Left forelimb (tissue), 1 donor: ENCODE measurements around the gene ARHGAP18.

ENCODE experiments used
- DNase-seq: peaks from one replicate; pipeline ENCODE4 v3.0.0-alpha.2; 2018; ENCODE audit warnings: low spot score

ARHGAP18 gene

DNA sequence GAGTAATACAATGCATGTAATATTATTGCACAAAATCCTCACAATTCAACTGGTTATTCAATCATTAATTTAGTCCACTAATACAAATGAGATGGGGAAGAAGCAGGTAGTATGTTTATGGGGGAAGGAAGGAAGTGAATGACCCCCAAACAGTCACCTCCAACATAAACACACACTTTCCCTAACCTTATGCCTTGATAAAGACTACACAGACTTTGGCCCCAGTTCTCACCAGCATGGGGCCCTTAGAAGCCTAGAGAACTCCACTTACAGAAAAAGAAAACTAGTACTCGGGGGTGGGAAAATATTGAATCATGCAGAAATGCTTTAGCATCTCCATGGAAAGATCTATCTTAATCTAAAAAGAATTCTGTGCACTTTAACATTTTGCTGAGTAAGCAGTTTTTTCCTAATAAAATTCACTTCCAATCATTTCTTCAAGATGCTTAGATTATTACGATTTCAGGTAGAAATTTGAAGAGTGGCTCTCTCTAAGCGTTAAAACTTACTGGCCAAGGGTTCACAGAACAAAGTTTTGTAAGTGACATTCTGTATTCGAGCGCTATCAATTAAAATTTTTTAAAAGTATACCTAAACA, 18.8 kb downstream of the ARHGAP18 start:
- DNase-seq: no peak

DNA sequence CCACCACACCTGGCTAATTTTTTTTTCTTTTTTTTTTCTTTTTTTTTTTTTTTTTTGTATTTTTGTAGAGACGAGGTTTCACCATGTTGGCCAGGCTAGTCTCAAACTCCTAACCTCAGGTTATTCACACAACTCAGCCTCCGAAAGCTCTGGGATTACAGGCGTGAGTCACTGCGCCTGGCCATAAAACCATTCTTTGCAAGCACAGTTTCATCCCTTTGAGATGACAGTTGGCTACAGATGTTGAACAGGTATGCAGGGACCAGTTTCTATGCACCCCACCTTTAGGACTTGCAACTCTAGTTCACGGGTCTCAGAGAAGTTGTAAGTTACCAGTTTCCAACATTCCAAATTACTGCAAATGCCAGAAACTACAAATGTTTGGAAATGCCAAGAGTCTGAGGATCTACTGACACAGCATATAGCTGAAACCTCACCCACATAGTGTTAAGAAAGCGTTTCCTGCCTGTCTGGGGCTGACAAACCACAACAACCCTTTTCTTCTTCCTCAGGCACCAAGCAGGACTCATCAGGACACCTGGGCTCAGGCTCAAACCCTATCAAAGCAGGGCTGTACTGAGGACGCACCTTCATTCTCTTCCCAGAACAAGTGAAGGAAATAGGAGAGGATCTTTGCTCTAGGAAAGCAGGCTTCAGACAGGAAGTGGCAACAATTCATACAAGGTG, 22.9 kb downstream of the ARHGAP18 start:
- DNase-seq: no peak

- no peak for DNase-seq
These were observed 24.3 kb downstream of the ARHGAP18 start for GRCh38 chr6:129685662-129686031.

GRCh38 chr6:129684903-129685661, 24.9 kb downstream of the ARHGAP18 start:
- no peak for DNase-seq

GRCh38 chr6:129684323-129684884, 25.6 kb downstream of the ARHGAP18 start:
- DNase-seq: no peak

DNA sequence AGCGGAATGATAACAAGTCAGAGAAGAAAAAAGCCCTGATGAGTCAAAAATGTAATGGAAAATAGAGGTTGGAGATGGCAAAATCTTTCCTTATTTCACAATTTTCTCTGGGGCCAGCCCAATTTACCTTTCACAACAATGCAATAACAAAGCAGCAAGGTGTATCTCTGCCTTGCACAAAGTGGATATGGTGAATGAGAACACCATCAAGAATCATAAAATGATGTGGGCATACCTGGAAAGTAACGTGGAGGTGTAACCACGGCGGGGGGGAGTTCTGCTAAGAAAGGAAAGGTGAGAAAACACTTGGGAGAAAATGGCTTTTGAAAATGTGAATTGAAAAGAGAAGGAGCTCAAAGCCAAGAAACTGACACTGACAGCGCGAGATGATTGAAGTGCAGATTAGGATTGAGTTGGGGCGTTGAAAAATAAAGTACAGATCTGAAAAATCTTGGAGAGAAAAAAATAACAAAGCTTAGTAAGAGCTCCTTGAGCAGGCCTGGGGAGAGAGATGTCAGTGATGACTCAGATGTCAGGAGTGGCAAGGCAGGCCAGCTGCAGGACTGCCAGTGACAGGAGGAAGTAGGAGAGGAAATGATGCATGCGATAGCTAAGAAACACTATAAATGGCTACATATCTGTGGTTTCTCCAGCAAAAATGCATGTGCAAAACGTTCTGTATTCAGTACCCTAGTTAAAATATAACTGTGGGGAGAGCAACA, 26.2 kb downstream of the ARHGAP18 start:
- no peak for DNase-seq

- DNase-seq: no peak
These were observed 28.1 kb downstream of the ARHGAP18 start for GRCh38 chr6:129681913-129682205.

GRCh38 chr6:129680633-129681032, 29.3 kb downstream of the ARHGAP18 start:
- DNase-seq: no peak

DNA sequence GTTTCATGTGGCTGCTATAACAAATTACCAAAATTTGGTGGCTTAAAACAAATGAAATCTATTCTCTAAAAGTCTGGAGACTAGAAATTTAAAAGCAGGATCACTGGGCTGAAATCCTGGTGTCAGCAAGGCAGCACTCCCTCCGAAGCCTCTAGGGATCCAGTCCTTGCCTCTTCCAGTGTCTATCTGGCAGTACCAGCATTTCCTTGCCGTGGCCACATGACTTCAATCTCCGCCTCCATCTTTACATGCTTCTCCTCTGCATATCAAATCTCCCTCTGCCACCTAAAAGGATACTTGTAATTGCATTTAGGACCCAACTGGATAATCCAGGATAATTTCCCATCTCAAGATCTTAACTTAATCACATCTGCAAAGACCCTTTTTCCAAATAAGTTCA, 30.2 kb downstream of the ARHGAP18 start:
- no peak for DNase-seq

DNA sequence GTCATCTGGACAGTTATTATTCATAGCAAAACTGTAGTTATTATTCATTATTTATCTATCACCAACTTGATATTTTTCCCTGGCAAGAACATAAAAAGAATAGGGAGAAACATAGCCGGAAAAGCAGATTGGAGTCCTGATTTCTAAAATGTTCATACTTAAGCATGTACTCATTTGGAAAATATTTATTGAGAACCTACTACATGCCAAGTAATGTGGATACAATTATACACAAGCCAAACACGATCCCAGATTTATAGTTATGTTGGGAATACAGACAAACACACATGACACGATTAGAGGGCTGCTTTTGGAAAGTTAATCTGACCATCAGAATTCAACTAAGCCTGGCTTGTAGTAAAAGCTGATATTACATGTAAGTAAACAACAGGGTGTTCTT, 30.7 kb downstream of the ARHGAP18 start:
- DNase-seq: no peak

GRCh38 chr6:129678463-129678862, 31.5 kb downstream of the ARHGAP18 start:
- no peak for DNase-seq

DNA sequence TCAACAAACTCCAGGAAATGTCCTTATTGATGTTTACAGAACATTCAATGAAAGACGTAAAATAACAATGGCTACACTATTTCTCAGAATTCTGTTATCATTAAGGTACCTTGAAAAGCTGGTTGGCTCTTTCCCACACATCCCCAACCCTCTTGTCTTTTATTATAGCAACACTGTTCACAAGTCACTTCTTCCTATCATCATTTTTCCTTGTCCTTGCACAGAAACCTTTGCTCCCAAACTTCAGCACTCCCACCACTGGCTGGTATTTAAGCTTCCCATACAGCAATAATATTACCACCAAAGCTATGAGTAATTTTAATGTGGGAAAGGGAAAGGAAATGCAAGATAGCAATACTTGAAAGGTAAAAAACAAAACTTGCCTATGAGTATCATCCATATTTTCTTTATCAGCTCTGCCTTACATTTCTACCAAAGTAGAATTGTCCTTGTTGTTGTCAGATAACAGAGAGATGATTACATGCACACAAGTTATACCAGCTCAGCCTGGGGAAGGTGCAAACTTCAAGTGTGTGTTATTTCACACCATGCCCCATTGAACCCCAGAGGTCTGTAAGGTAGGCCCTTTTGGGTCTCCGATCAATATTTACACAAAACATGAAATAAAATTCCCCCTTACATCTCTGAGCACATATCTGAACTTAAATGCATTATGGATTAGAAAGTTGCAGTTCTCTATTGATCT, 32.2 kb downstream of the ARHGAP18 start:
- no peak for DNase-seq

GRCh38 chr6:129675669-129676472, 34.1 kb downstream of the ARHGAP18 start:
- no peak for DNase-seq

GRCh38 chr6:129673748-129674147, 36.2 kb downstream of the ARHGAP18 start:
- DNase-seq: no peak

DNA sequence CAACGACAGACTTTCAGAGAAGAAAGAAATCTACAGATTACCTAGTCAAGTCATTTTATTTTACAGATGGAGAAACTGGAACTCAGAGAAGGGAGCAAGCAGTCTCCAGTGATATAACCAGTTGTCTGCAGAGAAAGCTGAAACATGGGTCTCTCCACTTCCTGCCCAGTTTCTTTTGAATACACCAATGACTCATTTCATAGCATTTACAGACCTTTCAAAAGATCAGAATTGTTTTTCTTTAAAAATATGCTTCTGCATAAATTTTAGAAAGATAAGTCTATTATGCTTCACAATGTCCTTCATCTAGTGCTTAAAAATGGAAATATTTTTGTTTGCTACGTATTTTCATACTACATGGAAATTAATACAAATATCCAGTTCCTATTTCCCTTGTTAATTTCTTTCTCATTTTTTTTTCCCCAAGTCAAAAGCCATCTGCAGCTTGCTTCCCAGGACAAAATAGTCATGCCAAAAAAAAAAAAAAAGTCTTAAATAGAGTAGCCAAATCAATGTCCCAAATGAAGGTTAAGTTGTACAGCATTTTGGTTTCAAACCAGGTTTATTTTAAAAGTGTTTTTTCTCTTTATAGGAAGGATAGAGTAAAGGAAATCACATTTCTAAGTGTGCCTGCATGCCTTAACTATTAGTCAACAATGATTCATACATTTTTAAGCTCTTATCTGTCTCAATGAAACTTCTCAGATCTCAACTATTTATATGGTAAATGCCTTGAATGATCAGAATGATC, 36.9 kb downstream of the ARHGAP18 start:
- no peak for DNase-seq

- DNase-seq: no peak
These were observed 37.7 kb downstream of the ARHGAP18 start for GRCh38 chr6:129672341-129672682.

DNA sequence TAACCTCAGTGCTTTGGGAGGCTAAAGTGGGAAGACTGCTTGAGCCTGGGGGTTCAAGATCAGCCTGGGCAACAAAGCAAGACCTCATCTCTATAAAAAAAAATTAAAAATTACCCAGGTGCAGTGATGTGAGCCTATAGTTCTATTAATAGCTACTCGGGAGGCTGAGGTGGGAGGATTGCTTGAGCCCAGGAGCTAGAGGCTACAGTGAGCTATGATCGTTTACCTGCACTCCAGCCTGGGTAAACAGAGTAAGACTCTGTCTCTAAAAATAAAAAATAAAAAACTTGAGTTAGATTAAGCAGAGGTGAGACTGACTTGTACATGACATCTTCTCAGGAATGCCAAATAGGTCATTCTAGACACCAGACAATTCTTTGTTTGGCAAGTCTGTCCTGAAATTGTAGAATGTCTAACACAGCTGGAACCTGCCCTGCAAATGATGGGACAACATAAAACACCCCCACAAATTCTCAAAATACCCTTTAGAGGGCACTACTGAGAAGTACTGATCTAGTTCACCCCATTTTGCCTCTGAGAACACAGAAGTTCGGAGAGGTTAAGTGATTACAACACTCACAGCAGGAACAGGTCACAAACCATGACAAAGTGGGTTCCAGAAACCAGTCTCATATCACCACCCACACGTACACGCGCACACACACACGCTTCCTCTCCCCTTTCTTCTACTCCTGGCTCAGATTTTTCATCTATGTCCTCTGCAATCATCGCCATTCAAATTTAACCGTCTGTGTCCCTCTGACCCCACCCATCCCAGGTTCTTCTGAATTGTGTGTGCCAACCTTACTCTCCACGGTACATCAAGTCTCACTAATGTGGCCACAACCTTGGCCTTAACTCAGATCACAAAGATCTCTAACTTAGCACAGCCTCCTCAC, 38.3 kb downstream of the ARHGAP18 start:
- DNase-seq: no peak

- DNase-seq: no peak
These were observed 39.3 kb downstream of the ARHGAP18 start for GRCh38 chr6:129670634-129671033.

DNA sequence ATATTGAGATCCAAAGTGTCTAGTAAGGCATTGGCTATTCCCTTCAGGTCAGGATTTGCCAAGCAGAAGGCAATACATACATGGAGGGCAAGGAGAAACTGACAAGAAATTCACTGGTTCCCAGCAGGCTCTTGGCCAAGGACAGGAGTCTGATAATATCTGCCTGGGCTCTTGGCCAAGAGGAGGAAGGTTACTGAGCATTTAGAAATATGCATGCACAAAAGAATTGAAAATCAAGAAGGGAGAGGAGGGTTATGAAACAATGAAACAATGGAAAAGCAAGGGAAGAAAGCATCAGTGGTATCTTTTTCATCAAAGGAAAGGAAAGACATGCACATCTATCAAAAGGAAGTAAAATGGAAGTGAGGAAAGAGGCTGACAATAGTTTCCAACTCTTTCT, 42.4 kb downstream of the ARHGAP18 start:
- no peak for DNase-seq
